Measurements from ENCODE around the gene KRT86. TPM values are rescaled to one million over a fixed set of nuclear protein-coding genes. Genes with fewer than 3 reads are reported as not detected.
"Not testable (repeated sequence)": the region's sequence is repeated elsewhere in the genome, so short reads cannot be mapped to it uniquely, and the experiment has no call there.

Gene KRT86
- total RNA-seq, 1 donor from 2014 or later: not detected

- Mint-ChIP-seq H3K36me3 (ENCODE audit: low read depth, unreplicated experiment) (peaks cover 4% of the 10 kb centered on the region), H3K4me1 (ENCODE audit: unreplicated experiment) (peaks cover 5% of the 10 kb centered on the region), H3K9me3 (ENCODE audit: unreplicated experiment) (no peaks in the 10 kb centered on the region), H3K27ac (ENCODE audit: unreplicated experiment) (no peak overlapping the region), H3K4me3 (ENCODE audit: unreplicated experiment) (no peak overlapping the region), H3K27me3 (ENCODE audit: unreplicated experiment) (peaks cover 22% of the 10 kb centered on the region)
- no peak for TF ChIP-seq CTCF (IDR thresholded peaks at IDR 0.05; ENCODE audit: unreplicated experiment)
- no peak for DNase-seq (ENCODE audit: low spot score)
These were observed 36.8 kb downstream of the KRT86 start for GRCh38 chr12:52311285-52311648.

GRCh38 chr12:52312086-52312485 is 37.6 kb downstream of the KRT86 start:
- H3K27me3 Mint-ChIP-seq (ENCODE audit: unreplicated experiment): peaks cover 19% of the 10 kb centered on the region
- no peak overlapping the region for H3K4me3 Mint-ChIP-seq (ENCODE audit: unreplicated experiment)
- peaks cover 4% of the 10 kb centered on the region for H3K36me3 Mint-ChIP-seq (ENCODE audit: low read depth, unreplicated experiment)
- no peak for TF ChIP-seq CTCF (IDR thresholded peaks at IDR 0.05; ENCODE audit: unreplicated experiment)
- no peaks in the 10 kb centered on the region for H3K9me3 Mint-ChIP-seq (ENCODE audit: unreplicated experiment)
- H3K27ac Mint-ChIP-seq (ENCODE audit: unreplicated experiment): no peak overlapping the region
- DNase-seq (ENCODE audit: low spot score): no peak
- peaks cover 5% of the 10 kb centered on the region for H3K4me1 Mint-ChIP-seq (ENCODE audit: unreplicated experiment)

- peaks cover 4% of the 10 kb centered on the region for H3K36me3 Mint-ChIP-seq (ENCODE audit: low read depth, unreplicated experiment)
These were observed 39.0 kb downstream of the KRT86 start for GRCh38 chr12:52313461-52313860.

GRCh38 chr12:52313926-52314325 is 39.5 kb downstream of the KRT86 start:
- DNase-seq (ENCODE audit: low spot score): no peak
- Mint-ChIP-seq H3K27ac (ENCODE audit: unreplicated experiment) (no peak overlapping the region), H3K4me3 (ENCODE audit: unreplicated experiment) (no peak overlapping the region), H3K27me3 (ENCODE audit: unreplicated experiment) (peaks cover 13% of the 10 kb centered on the region), H3K36me3 (ENCODE audit: low read depth, unreplicated experiment) (peaks cover under 1% of the 10 kb centered on the region), H3K4me1 (ENCODE audit: unreplicated experiment) (peaks cover 1% of the 10 kb centered on the region), H3K9me3 (ENCODE audit: unreplicated experiment) (no peaks in the 10 kb centered on the region)
- no peak for TF ChIP-seq CTCF (IDR thresholded peaks at IDR 0.05; ENCODE audit: unreplicated experiment)

More at GRCh38 chr12:52313461-52313860, 39.0 kb downstream of the KRT86 start:
- TF ChIP-seq CTCF (IDR thresholded peaks at IDR 0.05; ENCODE audit: unreplicated experiment): no peak
- Mint-ChIP-seq H3K4me1 (ENCODE audit: unreplicated experiment) (peaks cover 5% of the 10 kb centered on the region), H3K9me3 (ENCODE audit: unreplicated experiment) (no peaks in the 10 kb centered on the region), H3K27me3 (ENCODE audit: unreplicated experiment) (peaks cover 17% of the 10 kb centered on the region), H3K4me3 (ENCODE audit: unreplicated experiment) (no peak overlapping the region), H3K27ac (ENCODE audit: unreplicated experiment) (no peak overlapping the region)
- DNase-seq (ENCODE audit: low spot score): no peak

GRCh38 chr12:52314511-52314910 is 40.1 kb downstream of the KRT86 start:
- Mint-ChIP-seq H3K27me3 (ENCODE audit: unreplicated experiment) (peaks cover 11% of the 10 kb centered on the region), H3K36me3 (ENCODE audit: low read depth, unreplicated experiment) (no peaks in the 10 kb centered on the region), H3K4me3 (ENCODE audit: unreplicated experiment) (no peak overlapping the region), H3K9me3 (ENCODE audit: unreplicated experiment) (no peaks in the 10 kb centered on the region), H3K27ac (ENCODE audit: unreplicated experiment) (no peak overlapping the region), H3K4me1 (ENCODE audit: unreplicated experiment) (no peaks in the 10 kb centered on the region)
- TF ChIP-seq CTCF (IDR thresholded peaks at IDR 0.05; ENCODE audit: unreplicated experiment): no peak
- DNase-seq (ENCODE audit: low spot score): no peak

GRCh38 chr12:52315721-52316120 is 41.3 kb downstream of the KRT86 start:
- H3K4me1 Mint-ChIP-seq (ENCODE audit: unreplicated experiment); H3K27ac Mint-ChIP-seq (ENCODE audit: unreplicated experiment); H3K9me3 Mint-ChIP-seq (ENCODE audit: unreplicated experiment); H3K4me3 Mint-ChIP-seq (ENCODE audit: unreplicated experiment); H3K36me3 Mint-ChIP-seq (ENCODE audit: low read depth, unreplicated experiment): not testable (repeated sequence)
- H3K27me3 Mint-ChIP-seq (ENCODE audit: unreplicated experiment): peaks cover 13% of the 10 kb centered on the region
- peak; percentile 65 for DNase-seq (ENCODE audit: low spot score)

Measured in endothelial cell (in vitro differentiated cells).